HCT116 (cell line): ENCODE results near the gene PRRX2. TPM values are rescaled to one million over a fixed set of nuclear protein-coding genes. Genes with fewer than 3 reads are reported as not detected.
"Not testable (repeated sequence)": the region's sequence is repeated elsewhere in the genome, so short reads cannot be mapped to it uniquely, and the experiment has no call there.

ENCODE experiments used
- ATAC-seq: fragments of 200-7000 bp; cut with Tn5 transposase; 2 replicates; pipeline ENCODE4 v1.9.1; 2020; ENCODE audit warnings: mild to moderate bottlenecking, moderate library complexity
- BruUV-seq: library from RNA; stranded (reverse); fragments of 400-500 nt; replicated peaks from 2 replicates; lab custom pipeline; 2021; lab: Mats Ljungman, UMichigan
- CTCF ChIA-PET: fragments of 300-600 bp; sonication (Branson Sonifier 250); formaldehyde crosslinking; loops from one replicate; lab custom pipeline; 2021; ENCODE audit warnings: antibody characterized with exemption; lab: Charles Lee
- POLR2A ChIA-PET: fragments of 300-600, 350-600 bp; sonication (Branson Sonifier 250); formaldehyde crosslinking; loops from one replicate; lab custom pipeline; 2021; ENCODE audit warnings: antibody characterized with exemption; lab: Charles Lee
- RAD21 ChIA-PET, 2 experiments: fragments of 300-600 bp; sonication (Branson Sonifier 250); formaldehyde crosslinking; loops; one replicate each; lab custom pipeline; 2023; ENCODE audit warnings: low total read pairs in 2 of 2; ENCODE audit not compliant: uncharacterized antibody in 2 of 2, unreplicated experiment in 2 of 2, low non-redundant PET in 1 of 2; lab: Charles Lee
- DNase-seq: peaks from one replicate; pipeline ENCODE4 v3.0.0-alpha.2; 2010; ENCODE audit warnings: low read depth, low spot score
- H2AFZ ChIP-seq: fragments of 200-600 bp; shearing (Covaris generic), sonication (generic); 2 replicates; pipeline ENCODE4 v1.6.1; 2017; ENCODE audit warnings: low read depth, mixed run types, mixed read lengths, antibody characterized with exemption, low read length; ENCODE audit not compliant: poor library complexity, severe bottlenecking
- H3K27ac ChIP-seq: 2 replicates; pipeline ENCODE4 v1.5.1; 2012; ENCODE audit warnings: low read depth, low read length
- H3K27me3 ChIP-seq: fragments of 200-600 bp; sonication (generic); 2 replicates; pipeline ENCODE4 v1.6.1; 2016; ENCODE audit warnings: mixed run types, low read length, mixed read lengths; ENCODE audit not compliant: insufficient read depth
- H3K36me3 ChIP-seq, 2 experiments: fragments of 200-500 bp in 1 of 2; fragments of 200-600 bp in 1 of 2; sonication (Bioruptor generic) in 1 of 2; sonication (generic) in 1 of 2; 2 replicates each; pipeline versions ENCODE4 v1.5.1 to v1.6.1; 2014 to 2016; ENCODE audit warnings: low read length in 2 of 2, inconsistent platforms in 1 of 2, mixed read lengths in 1 of 2, mixed run types in 1 of 2; ENCODE audit not compliant: insufficient read depth in 2 of 2, control insufficient read depth in 1 of 2
- H3K4me1 ChIP-seq, 2 experiments: fragments of 200-600 bp in 1 of 2; sonication (generic) in 1 of 2; 2 replicates each; pipeline versions ENCODE4 v1.5.1 to v1.6.1; 2012 to 2017; ENCODE audit warnings: low read length in 2 of 2, inconsistent platforms in 1 of 2, mild to moderate bottlenecking in 1 of 2, mixed read lengths in 1 of 2, mixed run types in 1 of 2, moderate library complexity in 1 of 2; ENCODE audit not compliant: insufficient read depth in 2 of 2, control insufficient read depth in 1 of 2
- H3K4me2 ChIP-seq: fragments of 200-600 bp; sonication (generic); 2 replicates; pipeline ENCODE4 v1.6.1; 2017; ENCODE audit warnings: mixed run types, low read length, mixed read lengths
- H3K4me3 ChIP-seq, 2 experiments: fragments of 200-600 bp in 1 of 2; sonication (generic) in 1 of 2; replicated peaks in 1 of 2; 2 replicates each; pipeline ENCODE4 v1.5.1; 2011 to 2016; ENCODE audit warnings: low read length in 2 of 2, control low read depth in 1 of 2, low read depth in 1 of 2, mild to moderate bottlenecking in 1 of 2, mixed read lengths in 1 of 2, mixed run types in 1 of 2
- H3K79me2 ChIP-seq: fragments of 200-600 bp; sonication (generic); 2 replicates; pipeline ENCODE4 v1.6.1; 2017; ENCODE audit warnings: mild to moderate bottlenecking, mixed run types, low read length, moderate library complexity, mixed read lengths; ENCODE audit not compliant: insufficient read depth
- H3K9ac ChIP-seq: fragments of 200-600 bp; sonication (generic); 2 replicates; pipeline ENCODE4 v1.6.1; 2016; ENCODE audit warnings: low read length, mixed read lengths
- H3K9me2 ChIP-seq: fragments of 200-600 bp; sonication (generic), shearing (Covaris generic); 2 replicates; pipeline ENCODE4 v1.6.1; 2017; ENCODE audit warnings: mixed run types, mild to moderate bottlenecking, moderate library complexity; ENCODE audit not compliant: insufficient read depth
- H3K9me3 ChIP-seq, 2 experiments: fragments of 200-500 bp in 1 of 2; fragments of 200-600 bp in 1 of 2; sonication (Bioruptor generic) in 1 of 2; sonication (generic) in 1 of 2; 2 replicates each; pipeline ENCODE4 v1.6.1; 2014 to 2017; ENCODE audit warnings: low read length in 2 of 2, mixed read lengths in 2 of 2, inconsistent platforms in 1 of 2, low read depth in 1 of 2, mild to moderate bottlenecking in 1 of 2, mixed run types in 1 of 2, moderate library complexity in 1 of 2; ENCODE audit not compliant: control insufficient read depth in 1 of 2, insufficient read depth in 1 of 2
- H4K20me1 ChIP-seq: fragments of 200-600 bp; sonication (generic), shearing (Covaris generic); 2 replicates; pipeline ENCODE4 v1.6.1; 2017; ENCODE audit warnings: mixed run types, mild to moderate bottlenecking, moderate library complexity; ENCODE audit not compliant: insufficient read depth
- EZH2phosphoT487 ChIP-seq: fragments of 200-600 bp; IDR thresholded peaks from 2 replicates; pipeline ENCODE4 v1.6.1; 2018; ENCODE audit warnings: antibody characterized with exemption, borderline replicate concordance
- POLR2AphosphoS5 ChIP-seq: IDR thresholded peaks from 2 replicates; pipeline ENCODE4 v1.6.1; 2011; ENCODE audit warnings: mild to moderate bottlenecking, low read depth, low read length, moderate library complexity
- RAD21 ChIP-seq: IDR thresholded peaks from 2 replicates; pipeline ENCODE4 v1.6.1; 2012; ENCODE audit warnings: low read depth, mild to moderate bottlenecking
- TCF7L2 ChIP-seq: IDR thresholded peaks from 2 replicates; pipeline ENCODE4 v1.7.0; 2011; ENCODE audit warnings: borderline replicate concordance, inconsistent platforms; ENCODE audit not compliant: insufficient read depth, insufficient read length; ENCODE audit errors: extremely low read depth
- ZFX ChIP-seq: fragments of 450-650 bp; IDR thresholded peaks from 2 replicates; pipeline ENCODE4 v1.6.1; 2017
- intact Hi-C: fragments of 100-400 bp; cut with micrococcal nuclease; formaldehyde crosslinking; loops from 2 replicates; pipeline ENCODE4 v1.10.0; 2022
- total RNA-seq: library from RNA; stranded (reverse); gene quantifications from one replicate; pipeline ENCODE4 v1.2.1, GENCODE V29; 2021; ENCODE audit not compliant: unreplicated experiment

The PRRX2 gene
- total RNA-seq, 1 experiment from 2014 or later: 25.5 TPM

DNA sequence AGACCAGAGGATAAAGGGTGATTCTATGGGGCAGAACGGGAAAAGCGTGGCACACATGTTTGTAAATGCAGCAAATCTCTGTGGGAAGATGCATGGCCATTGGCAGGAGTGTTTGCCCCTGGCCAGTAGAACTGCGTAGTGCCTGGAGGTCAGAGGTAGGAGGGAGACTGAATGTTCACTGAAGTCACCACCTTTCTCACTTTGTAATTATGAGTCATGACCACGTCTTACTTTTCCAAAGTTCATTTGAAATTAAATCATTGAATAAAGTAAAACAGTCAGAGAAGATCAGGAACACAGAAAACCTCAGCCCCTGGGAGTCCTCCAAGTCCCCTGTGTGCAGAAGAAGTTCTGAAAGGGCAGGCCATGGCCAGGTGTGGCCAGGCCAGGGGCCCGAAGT is 82.8 kb downstream of the PRRX2 start:
- Histone ChIP-seq H3K4me3 (no peak overlapping the region), H3K4me1 (peaks cover 24 to 40% of the 10 kb centered on the region in 2 experiments), H3K9me3 (no peaks in the 10 kb centered on the region), H3K27ac (no peak overlapping the region), H3K27me3 (no peaks in the 10 kb centered on the region), H3K79me2 (no peaks in the 10 kb centered on the region), H3K36me3 (no peaks in the 10 kb centered on the region), H3K4me2 (no peak overlapping the region), H4K20me1 (no peaks in the 10 kb centered on the region), H3K9me2 (no peaks in the 10 kb centered on the region), H3K9ac (no peak overlapping the region), H2AFZ (no peak overlapping the region)
- intact Hi-C loops: no loop called here
- DNase-seq: no peak
- no TSS peak for BruUV-seq
- ChIA-PET POLR2A (no interaction called here), CTCF (interaction anchor here (1.4 kb wide), 1 partner anchor 11 kb away, joined by 6 read pairs; no protein-coding TSS in a partner anchor), RAD21 (no interaction called here)
- ATAC-seq: no peak
- TF ChIP-seq ZFX (no peak), POLR2AphosphoS5 (no peak), TCF7L2 (no peak), RAD21 (no peak), EZH2phosphoT487 (no peak)

DNA sequence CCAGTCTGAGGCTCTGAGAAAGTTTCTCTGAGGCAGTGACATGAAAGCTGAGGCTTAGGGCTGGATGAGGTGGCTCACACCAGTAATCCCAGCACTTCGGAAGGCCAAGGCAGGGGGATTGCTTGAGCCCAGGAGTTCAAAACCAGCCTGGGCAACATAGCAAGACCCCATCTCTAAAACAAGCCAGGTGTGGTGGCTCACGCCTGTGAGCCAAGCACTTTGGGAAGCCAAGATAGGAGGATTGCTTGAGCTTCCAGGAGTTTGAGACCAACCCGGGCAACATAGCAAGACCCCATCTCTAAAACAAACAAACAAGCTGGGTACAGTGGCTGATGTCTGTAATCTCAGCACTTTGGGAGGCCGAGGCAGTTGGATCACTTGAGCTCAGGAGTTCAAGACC is 83.6 kb downstream of the PRRX2 start:
- CTCF ChIA-PET: interaction anchor here (1.4 kb wide), 1 partner anchor 11 kb away, joined by 6 read pairs; no protein-coding TSS in a partner anchor
- POLR2A ChIA-PET, H3K9ac ChIP-seq, H3K4me2 ChIP-seq, H2AFZ ChIP-seq, H3K9me3 ChIP-seq, intact Hi-C loops, BruUV-seq, H3K27ac ChIP-seq, H3K9me2 ChIP-seq, H3K36me3 ChIP-seq, ATAC-seq, H3K27me3 ChIP-seq, RAD21 ChIA-PET, H4K20me1 ChIP-seq, H3K4me3 ChIP-seq, DNase-seq, H3K79me2 ChIP-seq: not testable (repeated sequence)
- peaks cover 26 to 46% of the 10 kb centered on the region in 2 experiments for H3K4me1 ChIP-seq
